Neural cell (in vitro differentiated cells): ENCODE results near the gene DNMT3L.

ENCODE experiments used
- EZH2 ChIP-seq: fragments of 200-600, 300-800 bp; shearing (Covaris generic), sonication (generic); IDR thresholded peaks from 2 replicates; pipeline ENCODE4 v1.6.1; 2014; ENCODE audit warnings: antibody characterized with exemption, low read length, borderline replicate concordance, mild to moderate bottlenecking; ENCODE audit not compliant: insufficient read depth, poor library complexity, severe bottlenecking
- POLR2AphosphoS5 ChIP-seq: IDR thresholded peaks from 2 replicates; pipeline ENCODE4 v1.6.1; 2012
- SMC3 ChIP-seq: fragments of 450-650 bp; conservative IDR thresholded peaks from 2 replicates; pipeline ENCODE4 v1.6.1; 2014; ENCODE audit warnings: antibody characterized with exemption, mild to moderate bottlenecking, moderate library complexity; ENCODE audit not compliant: poor library complexity
- TAF1 ChIP-seq: IDR thresholded peaks from 2 replicates; pipeline ENCODE4 v1.6.1; 2012; ENCODE audit warnings: low read depth
- TF ChIP-seq, protein P1 (sequence below): fragments of 450-650 bp; IDR thresholded peaks from 2 replicates; pipeline ENCODE4 v1.5.1; 2014; ENCODE audit warnings: antibody characterized with exemption, mild to moderate bottlenecking, moderate library complexity; ENCODE audit not compliant: poor library complexity, severe bottlenecking

DNA sequence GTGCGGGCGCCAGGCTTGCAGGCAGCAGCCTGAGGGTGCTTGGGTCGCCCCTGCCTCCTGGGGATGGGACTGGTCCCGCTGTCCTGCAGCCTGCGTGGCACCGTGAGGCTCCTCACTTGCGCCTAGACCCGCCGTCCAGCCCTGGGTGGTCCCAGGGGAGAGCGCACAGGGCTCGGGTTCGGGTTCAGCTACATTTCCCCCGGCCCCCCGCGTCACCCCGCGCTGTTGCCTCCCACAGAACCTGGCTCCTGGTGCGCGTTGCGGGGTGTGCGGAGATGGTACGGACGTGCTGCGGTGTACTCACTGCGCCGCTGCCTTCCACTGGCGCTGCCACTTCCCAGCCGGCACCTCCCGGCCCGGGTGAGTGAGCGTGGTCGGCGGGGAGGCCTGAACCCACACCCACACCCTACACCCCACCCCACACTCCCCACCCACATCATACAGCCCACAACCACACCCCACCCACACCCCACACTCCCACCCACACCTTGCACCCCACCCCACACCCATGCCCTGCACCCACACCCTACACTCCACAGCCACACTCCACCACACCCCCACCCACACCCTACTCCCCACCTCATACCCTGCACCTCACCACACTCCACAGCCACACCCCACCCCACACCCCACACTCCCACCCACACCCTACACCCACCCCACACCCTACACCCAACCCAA is 32.0 kb upstream of the DNMT3L start:
- TF ChIP-seq TAF1 (no peak), POLR2AphosphoS5 (no peak), EZH2 (no peak), SMC3 (no peak)
- TF ChIP-seq, protein P1, sequence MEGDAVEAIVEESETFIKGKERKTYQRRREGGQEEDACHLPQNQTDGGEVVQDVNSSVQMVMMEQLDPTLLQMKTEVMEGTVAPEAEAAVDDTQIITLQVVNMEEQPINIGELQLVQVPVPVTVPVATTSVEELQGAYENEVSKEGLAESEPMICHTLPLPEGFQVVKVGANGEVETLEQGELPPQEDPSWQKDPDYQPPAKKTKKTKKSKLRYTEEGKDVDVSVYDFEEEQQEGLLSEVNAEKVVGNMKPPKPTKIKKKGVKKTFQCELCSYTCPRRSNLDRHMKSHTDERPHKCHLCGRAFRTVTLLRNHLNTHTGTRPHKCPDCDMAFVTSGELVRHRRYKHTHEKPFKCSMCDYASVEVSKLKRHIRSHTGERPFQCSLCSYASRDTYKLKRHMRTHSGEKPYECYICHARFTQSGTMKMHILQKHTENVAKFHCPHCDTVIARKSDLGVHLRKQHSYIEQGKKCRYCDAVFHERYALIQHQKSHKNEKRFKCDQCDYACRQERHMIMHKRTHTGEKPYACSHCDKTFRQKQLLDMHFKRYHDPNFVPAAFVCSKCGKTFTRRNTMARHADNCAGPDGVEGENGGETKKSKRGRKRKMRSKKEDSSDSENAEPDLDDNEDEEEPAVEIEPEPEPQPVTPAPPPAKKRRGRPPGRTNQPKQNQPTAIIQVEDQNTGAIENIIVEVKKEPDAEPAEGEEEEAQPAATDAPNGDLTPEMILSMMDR: no peak
